DOHH2 (cell line): ENCODE data around the gene KCNA3.

Source experiments
- H3F3A ChIP-seq: fragments of 200-600 bp; sonication (generic), shearing (Covaris generic); 2 replicates; pipeline ENCODE4 v1.6.0; 2016; ENCODE audit warnings: antibody characterized with exemption, mild to moderate bottlenecking; ENCODE audit not compliant: control insufficient read depth, insufficient read depth
- H3K27ac ChIP-seq: fragments of 200-600 bp; sonication (generic); 2 replicates; pipeline ENCODE4 v1.5.1; 2014; ENCODE audit warnings: low read depth, mild to moderate bottlenecking, low read length, moderate library complexity
- H3K27me3 ChIP-seq: fragments of 200-600 bp; sonication (generic); 2 replicates; pipeline ENCODE4 v1.6.1; 2014; ENCODE audit warnings: mild to moderate bottlenecking, low read length, mixed read lengths; ENCODE audit not compliant: control insufficient read depth
- H3K36me3 ChIP-seq: fragments of 200-600 bp; sonication (generic); 2 replicates; pipeline ENCODE4 v1.6.1; 2014; ENCODE audit warnings: mild to moderate bottlenecking, low read length, moderate library complexity, mixed read lengths; ENCODE audit not compliant: control insufficient read depth
- H3K4me1 ChIP-seq: fragments of 200-600 bp; sonication (generic); 2 replicates; pipeline ENCODE4 v1.6.1; 2014; ENCODE audit warnings: mild to moderate bottlenecking, low read length, mixed read lengths; ENCODE audit not compliant: control insufficient read depth
- H3K4me2 ChIP-seq: fragments of 200-600 bp; sonication (generic); 2 replicates; pipeline ENCODE4 v1.6.0; 2014; ENCODE audit warnings: mild to moderate bottlenecking, low read length, moderate library complexity
- H3K4me3 ChIP-seq: fragments of 200-600 bp; sonication (generic); 2 replicates; pipeline ENCODE4 v1.5.1; 2014; ENCODE audit warnings: mild to moderate bottlenecking, low read length, mixed read lengths
- H3K79me2 ChIP-seq: fragments of 200-600 bp; sonication (generic); 2 replicates; pipeline ENCODE4 v1.6.1; 2014; ENCODE audit warnings: mild to moderate bottlenecking, low read length, mixed read lengths; ENCODE audit not compliant: control insufficient read depth
- H3K9me2 ChIP-seq: fragments of 200-600 bp; sonication (generic); replicated peaks from 2 replicates; pipeline ENCODE4 v1.6.1; 2014; ENCODE audit warnings: mild to moderate bottlenecking, low read length, mixed read lengths; ENCODE audit not compliant: control insufficient read depth
- H3K9me3 ChIP-seq: fragments of 200-600 bp; sonication (generic); 2 replicates; pipeline ENCODE4 v1.6.1; 2014; ENCODE audit warnings: antibody characterized with exemption, low read length, mixed read lengths; ENCODE audit not compliant: control insufficient read depth, insufficient read depth
- H4K20me1 ChIP-seq: fragments of 200-600 bp; sonication (generic); 2 replicates; pipeline ENCODE4 v1.6.0; 2014; ENCODE audit warnings: low read depth, mild to moderate bottlenecking, antibody characterized with exemption, low read length, moderate library complexity; ENCODE audit not compliant: control insufficient read depth, insufficient read depth
- EZH2phosphoT487 ChIP-seq: fragments of 200-600 bp; sonication (generic); IDR thresholded peaks from 2 replicates; pipeline ENCODE4 v1.6.1; 2017; ENCODE audit warnings: borderline replicate concordance, mild to moderate bottlenecking, antibody characterized with exemption, low read length, moderate library complexity, mixed read lengths
- TF ChIP-seq, protein P1 (sequence below): fragments of 200-600 bp; sonication (generic); IDR thresholded peaks from one replicate; pipeline ENCODE4 v1.5.1; 2014; ENCODE audit warnings: antibody characterized with exemption, mild to moderate bottlenecking, low read depth, low read length; ENCODE audit not compliant: poor library complexity, severe bottlenecking

Gene KCNA3

GRCh38 chr1:110682898-110683297 lies 8.2 kb upstream of the KCNA3 start:
- H3K79me2 ChIP-seq: no peaks in the 10 kb centered on the region
- no peaks in the 10 kb centered on the region for H3K27me3 ChIP-seq
- no peak overlapping the region for H3K4me2 ChIP-seq
- no peaks in the 10 kb centered on the region for H4K20me1 ChIP-seq
- no peaks in the 10 kb centered on the region for H3K9me3 ChIP-seq
- no peaks in the 10 kb centered on the region for H3K9me2 ChIP-seq
- TF ChIP-seq EZH2phosphoT487: no peak
- TF ChIP-seq, protein P1, sequence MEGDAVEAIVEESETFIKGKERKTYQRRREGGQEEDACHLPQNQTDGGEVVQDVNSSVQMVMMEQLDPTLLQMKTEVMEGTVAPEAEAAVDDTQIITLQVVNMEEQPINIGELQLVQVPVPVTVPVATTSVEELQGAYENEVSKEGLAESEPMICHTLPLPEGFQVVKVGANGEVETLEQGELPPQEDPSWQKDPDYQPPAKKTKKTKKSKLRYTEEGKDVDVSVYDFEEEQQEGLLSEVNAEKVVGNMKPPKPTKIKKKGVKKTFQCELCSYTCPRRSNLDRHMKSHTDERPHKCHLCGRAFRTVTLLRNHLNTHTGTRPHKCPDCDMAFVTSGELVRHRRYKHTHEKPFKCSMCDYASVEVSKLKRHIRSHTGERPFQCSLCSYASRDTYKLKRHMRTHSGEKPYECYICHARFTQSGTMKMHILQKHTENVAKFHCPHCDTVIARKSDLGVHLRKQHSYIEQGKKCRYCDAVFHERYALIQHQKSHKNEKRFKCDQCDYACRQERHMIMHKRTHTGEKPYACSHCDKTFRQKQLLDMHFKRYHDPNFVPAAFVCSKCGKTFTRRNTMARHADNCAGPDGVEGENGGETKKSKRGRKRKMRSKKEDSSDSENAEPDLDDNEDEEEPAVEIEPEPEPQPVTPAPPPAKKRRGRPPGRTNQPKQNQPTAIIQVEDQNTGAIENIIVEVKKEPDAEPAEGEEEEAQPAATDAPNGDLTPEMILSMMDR: no peak
- H3K4me1 ChIP-seq: no peaks in the 10 kb centered on the region
- no peaks in the 10 kb centered on the region for H3F3A ChIP-seq
- no peak overlapping the region for H3K4me3 ChIP-seq
- no peak overlapping the region for H3K27ac ChIP-seq
- no peaks in the 10 kb centered on the region for H3K36me3 ChIP-seq

- H3K79me2 ChIP-seq: no peaks in the 10 kb centered on the region
- H3K4me1 ChIP-seq: peaks cover 26% of the 10 kb centered on the region
- H3K9me3 ChIP-seq: no peaks in the 10 kb centered on the region
- no peaks in the 10 kb centered on the region for H3K27me3 ChIP-seq
- H4K20me1 ChIP-seq: no peaks in the 10 kb centered on the region
- H3K27ac ChIP-seq: no peak overlapping the region
- H3K4me3 ChIP-seq: no peak overlapping the region
- TF ChIP-seq EZH2phosphoT487: no peak
- TF ChIP-seq, protein P1: no peak
- no peaks in the 10 kb centered on the region for H3K36me3 ChIP-seq
- H3F3A ChIP-seq: no peaks in the 10 kb centered on the region
- H3K9me2 ChIP-seq: no peaks in the 10 kb centered on the region
- H3K4me2 ChIP-seq: no peak overlapping the region
These were observed 5.4 kb upstream of the KCNA3 start for GRCh38 chr1:110680036-110680735.

DNA sequence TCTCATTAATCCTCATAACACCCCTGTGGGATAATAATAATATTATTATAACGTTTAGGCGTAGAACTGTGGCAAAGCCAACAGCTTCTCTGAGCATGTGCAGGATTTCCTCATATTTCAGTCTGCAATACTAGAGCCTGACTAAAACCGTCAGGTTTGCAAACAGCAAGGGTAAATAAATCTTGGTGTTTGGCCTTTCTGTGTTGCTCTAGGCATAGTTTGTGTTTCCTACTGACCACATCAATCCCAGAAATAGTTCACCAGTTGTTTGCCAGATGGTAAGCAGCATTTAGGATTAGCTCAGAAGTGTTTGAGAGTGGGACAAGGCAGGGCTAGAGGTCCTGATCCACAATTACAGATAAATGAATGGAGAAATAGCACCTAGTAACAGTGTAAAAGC lies 2.8 kb upstream of the KCNA3 start:
- Histone ChIP-seq H3K27ac (no peak overlapping the region), H3K4me2 (no peak overlapping the region), H3K27me3 (no peaks in the 10 kb centered on the region)

GRCh38 chr1:110676970-110677369 lies 2.2 kb upstream of the KCNA3 start:
- Histone ChIP-seq H3F3A (peaks cover 10% of the 10 kb centered on the region), H3K4me2 (no peak overlapping the region), H3K27ac (no peak overlapping the region), H3K9me3 (no peaks in the 10 kb centered on the region), H4K20me1 (no peaks in the 10 kb centered on the region), H3K79me2 (peaks cover 9% of the 10 kb centered on the region), H3K4me1 (peaks cover 54% of the 10 kb centered on the region), H3K36me3 (no peaks in the 10 kb centered on the region), H3K9me2 (no peaks in the 10 kb centered on the region), H3K27me3 (no peaks in the 10 kb centered on the region), H3K4me3 (no peak overlapping the region)
- TF ChIP-seq EZH2phosphoT487: no peak
- TF ChIP-seq, protein P1: no peak

More for the DNA sequence above, 2.8 kb upstream of the KCNA3 start:
- TF ChIP-seq EZH2phosphoT487: no peak
- no peaks in the 10 kb centered on the region for H4K20me1 ChIP-seq
- H3K9me2 ChIP-seq: no peaks in the 10 kb centered on the region
- H3K4me3 ChIP-seq: no peak overlapping the region
- H3K9me3 ChIP-seq: no peaks in the 10 kb centered on the region
- peaks cover 48% of the 10 kb centered on the region for H3K4me1 ChIP-seq
- peaks cover 6% of the 10 kb centered on the region for H3F3A ChIP-seq
- H3K36me3 ChIP-seq: no peaks in the 10 kb centered on the region
- peaks cover 9% of the 10 kb centered on the region for H3K79me2 ChIP-seq
